ENCODE measurements around the gene RASSF6. TPM values are rescaled to one million over a fixed set of nuclear protein-coding genes. Genes with fewer than 3 reads are reported as not detected.

Gene RASSF6
- total RNA-seq, 2 donors from 2014 or later, result 1.2 to 3.9 TPM

DNA sequence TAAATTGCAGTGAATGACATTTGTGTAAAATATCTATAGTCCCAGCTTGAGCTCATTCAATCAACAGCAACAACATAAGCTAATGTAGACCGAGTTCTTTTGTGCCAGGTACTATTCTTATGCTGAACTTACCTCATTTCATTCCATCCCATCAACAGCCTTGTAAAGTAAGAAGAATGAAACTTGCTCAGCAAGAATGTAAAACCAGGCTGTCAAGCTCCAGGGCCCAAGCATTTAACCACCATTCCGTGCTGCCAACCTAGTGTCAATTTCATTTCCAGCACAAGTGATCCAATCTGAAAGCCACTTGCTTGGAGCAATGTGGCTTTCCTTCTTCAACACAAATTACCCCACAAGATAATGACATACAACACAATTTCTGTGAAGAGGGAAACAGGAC lies 36.6 kb downstream of the RASSF6 start:
- H3K27me3 Mint-ChIP-seq (ENCODE audit: insufficient read depth), result no peaks in the 10 kb centered on the region
- Histone ChIP-seq H3K9ac (ENCODE audit: extremely low read depth, low read length, poor library complexity, severe bottlenecking) (no peak overlapping the region), H3K4me1 (ENCODE audit: control insufficient read depth, insufficient read depth, low read length) (no peaks in the 10 kb centered on the region), H3K36me3 (ENCODE audit: control insufficient read depth, insufficient read depth, low read length) (no peaks in the 10 kb centered on the region), H3K9me3 (ENCODE audit: control insufficient read depth, low read length) (no peaks in the 10 kb centered on the region), H3K4me3 (ENCODE audit: low read length) (no peak overlapping the region), H3K27me3 (ENCODE audit: control insufficient read depth, insufficient read depth, low read length, poor library complexity, severe bottlenecking) (no peaks in the 10 kb centered on the region), H3K27ac (ENCODE audit: low read depth, low read length) (no peak overlapping the region)
- H3K4me1 Mint-ChIP-seq, result peaks cover 15% of the 10 kb centered on the region
- DNase-seq, result no peak
- peak overlapping the region; percentile 32 for H3K27ac Mint-ChIP-seq
- no peak overlapping the region for H3K4me3 Mint-ChIP-seq
- 59 to 83% methylated on average over 1 to 2 of the region's 2 CpGs for WGBS, 2 experiments (ENCODE audit: insufficient coverage in 1 of 2, insufficient read length in 1 of 2)
- H3K36me3 Mint-ChIP-seq (ENCODE audit: low read depth), result no peaks in the 10 kb centered on the region
- no peaks in the 10 kb centered on the region for H3K9me3 Mint-ChIP-seq
- TF ChIP-seq, protein P1, sequence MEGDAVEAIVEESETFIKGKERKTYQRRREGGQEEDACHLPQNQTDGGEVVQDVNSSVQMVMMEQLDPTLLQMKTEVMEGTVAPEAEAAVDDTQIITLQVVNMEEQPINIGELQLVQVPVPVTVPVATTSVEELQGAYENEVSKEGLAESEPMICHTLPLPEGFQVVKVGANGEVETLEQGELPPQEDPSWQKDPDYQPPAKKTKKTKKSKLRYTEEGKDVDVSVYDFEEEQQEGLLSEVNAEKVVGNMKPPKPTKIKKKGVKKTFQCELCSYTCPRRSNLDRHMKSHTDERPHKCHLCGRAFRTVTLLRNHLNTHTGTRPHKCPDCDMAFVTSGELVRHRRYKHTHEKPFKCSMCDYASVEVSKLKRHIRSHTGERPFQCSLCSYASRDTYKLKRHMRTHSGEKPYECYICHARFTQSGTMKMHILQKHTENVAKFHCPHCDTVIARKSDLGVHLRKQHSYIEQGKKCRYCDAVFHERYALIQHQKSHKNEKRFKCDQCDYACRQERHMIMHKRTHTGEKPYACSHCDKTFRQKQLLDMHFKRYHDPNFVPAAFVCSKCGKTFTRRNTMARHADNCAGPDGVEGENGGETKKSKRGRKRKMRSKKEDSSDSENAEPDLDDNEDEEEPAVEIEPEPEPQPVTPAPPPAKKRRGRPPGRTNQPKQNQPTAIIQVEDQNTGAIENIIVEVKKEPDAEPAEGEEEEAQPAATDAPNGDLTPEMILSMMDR (conservative IDR thresholded peaks at IDR 0.05), result no peak

DNA sequence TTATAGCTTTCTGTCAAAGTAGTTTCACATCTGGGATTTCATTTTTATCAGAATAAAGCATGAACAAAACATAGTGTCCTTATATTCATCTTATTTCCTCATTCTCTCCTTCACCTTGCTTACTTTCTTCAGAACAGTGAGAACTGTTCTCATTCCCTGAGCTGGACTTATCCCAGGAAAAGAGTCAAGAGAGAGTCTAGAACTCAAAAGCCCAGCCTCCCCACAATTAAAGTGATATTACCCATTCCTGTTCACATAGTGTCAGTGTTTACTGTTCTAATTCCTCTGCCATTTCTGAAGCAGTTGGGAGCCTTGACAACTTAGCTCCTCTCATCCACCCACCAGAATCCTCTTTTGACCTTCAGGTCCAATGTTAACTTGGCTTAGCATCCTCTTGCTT lies 42.9 kb downstream of the RASSF6 start:
- no peak for DNase-seq

DNA sequence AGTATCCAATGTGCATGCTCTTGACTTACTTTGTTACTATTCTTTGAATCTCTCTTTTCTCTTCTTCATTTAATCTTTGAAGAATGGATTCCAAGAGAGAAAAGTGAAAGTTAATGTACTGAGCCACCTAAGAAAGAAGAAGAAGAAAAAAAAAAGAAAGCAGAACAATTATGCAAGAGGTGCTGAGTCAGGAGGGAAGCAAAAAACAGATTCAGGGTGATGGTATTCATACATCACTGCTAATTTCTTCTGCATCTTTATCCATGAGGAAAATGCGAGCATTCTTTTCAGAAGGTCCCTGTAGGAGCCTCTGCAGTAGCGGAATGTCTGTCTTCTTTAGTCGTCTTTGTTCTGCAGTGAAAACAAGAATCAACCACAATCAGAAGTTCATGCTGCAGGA lies 43.9 kb downstream of the RASSF6 start:
- Mint-ChIP-seq H3K27ac (no peak overlapping the region), H3K9me3 (no peaks in the 10 kb centered on the region), H3K36me3 (ENCODE audit: low read depth) (no peaks in the 10 kb centered on the region), H3K4me3 (no peak overlapping the region), H3K4me1 (peaks cover 6% of the 10 kb centered on the region), H3K27me3 (ENCODE audit: insufficient read depth) (no peaks in the 10 kb centered on the region)
- H3K36me3 ChIP-seq (ENCODE audit: control insufficient read depth, insufficient read depth, low read length), result no peaks in the 10 kb centered on the region
- WGBS, 2 experiments (ENCODE audit: insufficient coverage in 1 of 2, insufficient read length in 1 of 2), result 59 to 82% methylated on average over 3 of the region's 3 CpGs
- no peak for DNase-seq
- H3K4me1 ChIP-seq (ENCODE audit: control insufficient read depth, insufficient read depth, low read length), result no peaks in the 10 kb centered on the region
- TF ChIP-seq, protein P1 (conservative IDR thresholded peaks at IDR 0.05), result no peak
- H3K9me3 ChIP-seq (ENCODE audit: control insufficient read depth, low read length), result peaks cover 5% of the 10 kb centered on the region
- H3K9ac ChIP-seq (ENCODE audit: extremely low read depth, low read length, poor library complexity, severe bottlenecking), result no peak overlapping the region
- H3K27ac ChIP-seq (ENCODE audit: low read depth, low read length), result no peak overlapping the region
- no peaks in the 10 kb centered on the region for H3K27me3 ChIP-seq (ENCODE audit: control insufficient read depth, insufficient read depth, low read length, poor library complexity, severe bottlenecking)
- H3K4me3 ChIP-seq (ENCODE audit: low read length), result no peak overlapping the region

More for the DNA sequence above, 42.9 kb downstream of the RASSF6 start:
- Histone ChIP-seq H3K4me1 (ENCODE audit: control insufficient read depth, insufficient read depth, low read length) (no peaks in the 10 kb centered on the region), H3K36me3 (ENCODE audit: control insufficient read depth, insufficient read depth, low read length) (no peaks in the 10 kb centered on the region), H3K4me3 (ENCODE audit: low read length) (no peak overlapping the region), H3K9ac (ENCODE audit: extremely low read depth, low read length, poor library complexity, severe bottlenecking) (no peak overlapping the region), H3K27me3 (ENCODE audit: control insufficient read depth, insufficient read depth, low read length, poor library complexity, severe bottlenecking) (no peaks in the 10 kb centered on the region), H3K9me3 (ENCODE audit: control insufficient read depth, low read length) (no peaks in the 10 kb centered on the region), H3K27ac (ENCODE audit: low read depth, low read length) (no peak overlapping the region)
- no peaks in the 10 kb centered on the region for H3K27me3 Mint-ChIP-seq (ENCODE audit: insufficient read depth)
- no peaks in the 10 kb centered on the region for H3K9me3 Mint-ChIP-seq
- H3K36me3 Mint-ChIP-seq (ENCODE audit: low read depth), result no peaks in the 10 kb centered on the region
- no peak overlapping the region for H3K4me3 Mint-ChIP-seq
- H3K27ac Mint-ChIP-seq, result no peak overlapping the region
- H3K4me1 Mint-ChIP-seq, result peaks cover 8% of the 10 kb centered on the region
- TF ChIP-seq, protein P1 (conservative IDR thresholded peaks at IDR 0.05), result no peak

All from endodermal cell (in vitro differentiated cells).